GM11168 (cell line): ENCODE results near the gene GLI3.

Source experiments
- in situ Hi-C: fragments of 300-500 bp; cut with MboI; formaldehyde crosslinking; loops from one replicate; pipeline ENCODE4 v1.12.0; 2022; ENCODE audit warnings: low sequenced_read_pairs; ENCODE audit not compliant: unreplicated experiment

Gene GLI3

DNA sequence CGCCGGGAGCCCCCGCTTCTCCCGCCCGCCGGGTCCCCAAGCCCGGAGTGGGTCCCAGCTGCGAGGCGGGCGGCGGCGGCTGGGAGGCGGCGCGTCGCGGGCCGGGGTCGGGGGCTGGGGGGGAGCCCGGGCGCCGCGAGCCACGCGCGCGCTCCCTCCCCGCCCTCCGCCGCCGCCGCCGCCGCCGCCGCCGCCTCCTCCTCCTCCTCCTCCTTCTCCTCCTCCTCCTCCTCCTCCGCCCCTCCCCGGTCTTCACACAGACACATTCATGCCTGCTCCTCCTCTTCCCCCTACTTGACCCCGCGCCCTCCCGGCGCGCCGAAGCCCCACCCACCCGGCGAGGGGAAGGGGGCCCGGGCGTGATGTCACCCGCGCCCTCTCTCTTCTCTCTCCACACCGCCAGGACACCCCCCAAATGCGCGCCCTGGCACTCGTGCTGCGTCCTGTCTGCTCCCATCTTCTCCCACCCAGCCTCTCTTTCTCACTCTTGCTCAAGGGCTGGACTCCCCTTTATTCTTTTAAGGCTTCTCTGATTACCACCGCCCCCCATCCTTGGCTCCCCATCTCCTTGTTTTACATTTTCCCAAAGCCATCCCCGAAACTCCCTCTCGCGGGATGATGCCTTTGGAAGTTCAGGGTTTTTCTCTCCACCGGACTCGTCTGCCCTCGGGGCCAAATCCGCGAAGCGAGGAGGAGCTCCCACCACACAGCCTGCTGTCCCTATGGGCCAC is 967 bp upstream of the GLI3 start:
- in situ Hi-C loops: no loop called here

DNA sequence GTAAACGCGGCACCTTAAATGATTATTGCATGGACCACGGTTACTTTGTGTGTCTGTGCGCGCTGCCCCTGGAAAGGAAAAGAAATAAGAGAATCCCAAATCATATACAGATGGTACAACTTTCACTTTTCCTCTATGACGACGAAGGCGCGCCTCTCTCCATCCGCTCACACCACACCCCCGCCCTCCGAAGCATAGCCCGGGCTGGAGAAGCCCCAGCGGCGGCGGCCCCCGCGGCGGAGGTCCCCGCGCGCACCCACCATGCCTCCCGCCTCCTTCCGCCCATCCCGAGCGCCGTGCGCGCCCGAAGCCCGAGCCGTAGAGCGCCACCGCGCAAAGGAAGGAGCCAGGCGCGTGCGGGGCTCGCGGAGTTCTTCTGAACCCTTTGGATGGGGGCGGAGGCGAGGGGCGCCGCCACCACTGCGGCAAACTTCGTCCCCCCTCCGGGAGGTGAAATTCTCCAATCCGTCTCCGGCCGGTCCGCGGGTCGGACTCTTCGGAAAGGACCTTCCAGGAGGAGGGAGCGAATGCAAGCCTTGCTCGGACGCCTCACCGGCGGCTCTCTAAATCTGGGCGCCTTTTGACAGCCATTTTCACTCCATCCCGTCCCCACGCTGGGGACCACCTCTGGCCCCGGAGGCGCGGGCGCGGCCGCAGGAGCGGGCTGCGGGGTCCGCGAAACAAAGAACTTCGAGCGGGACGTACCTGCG is 588 bp downstream of the GLI3 start:
- in situ Hi-C loops: no loop called here

DNA sequence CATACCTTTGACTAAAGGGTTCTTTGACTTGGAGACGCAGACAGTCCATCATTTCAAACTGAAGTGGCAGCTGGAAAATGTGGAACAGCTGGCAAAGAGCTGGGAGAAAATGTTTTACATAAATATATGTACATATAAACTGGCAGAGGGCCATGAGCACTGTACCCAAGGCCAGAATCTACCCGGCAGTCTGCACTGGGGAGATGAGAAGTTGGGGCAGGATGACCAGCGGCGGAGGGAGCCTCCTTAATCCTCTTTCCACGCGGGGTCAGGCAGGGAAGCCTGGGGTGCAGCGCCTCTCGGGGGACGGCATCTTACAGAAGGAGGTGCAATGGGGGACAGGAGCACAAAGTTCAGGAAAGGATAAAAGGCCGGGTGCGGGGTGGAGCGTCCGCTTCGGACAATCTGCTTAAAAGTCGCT is 1.3 kb downstream of the GLI3 start:
- in situ Hi-C loops: no loop called here

DNA sequence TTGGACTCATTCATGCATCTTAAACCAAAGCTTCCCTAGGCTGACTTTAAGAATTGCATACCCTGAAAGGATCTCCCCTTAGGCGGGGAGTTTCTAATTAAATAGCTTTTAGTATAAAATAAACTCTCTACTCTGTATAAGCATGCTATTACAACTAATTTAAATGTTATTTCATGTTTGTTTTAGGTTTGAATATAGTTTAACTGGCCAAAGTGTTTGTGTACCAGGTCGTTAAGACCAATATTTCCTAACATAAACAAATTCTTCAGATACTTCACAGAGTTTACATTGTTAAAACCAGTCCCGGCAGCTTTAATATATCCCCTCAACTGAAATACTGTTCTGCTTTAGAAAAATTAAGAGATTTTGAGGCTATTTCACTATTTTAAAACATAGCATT is 2.3 kb downstream of the GLI3 start:
- in situ Hi-C loops: no loop called here

DNA sequence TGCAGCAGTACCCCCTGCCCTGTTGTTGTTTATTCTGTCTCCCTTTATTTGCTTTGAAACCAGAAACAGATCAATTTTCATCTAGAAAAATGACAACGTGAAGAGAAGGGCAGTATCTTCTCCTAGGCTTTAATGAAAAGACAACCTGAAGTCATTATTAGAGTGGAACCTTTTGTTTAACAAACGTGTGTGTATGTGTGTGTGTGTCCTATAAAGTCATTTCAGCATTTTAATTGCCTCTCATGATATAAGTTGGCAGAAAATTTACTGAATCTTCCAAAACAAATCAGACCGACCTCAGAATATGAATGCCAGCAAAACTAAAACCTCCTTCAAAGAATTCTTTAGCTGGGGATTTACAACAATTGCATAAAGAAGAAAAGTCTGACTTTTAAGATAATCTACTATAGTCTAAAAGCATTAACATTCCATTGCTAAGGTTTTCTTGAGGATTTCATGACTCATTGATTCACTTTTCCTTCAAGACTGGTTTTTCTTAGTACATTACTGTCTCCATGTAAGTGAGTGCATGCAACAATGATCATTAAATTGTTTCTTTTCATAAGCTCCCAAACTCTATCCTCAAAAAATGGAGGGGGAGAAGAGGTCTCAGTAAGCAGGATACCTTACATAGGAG is 3.2 kb downstream of the GLI3 start:
- in situ Hi-C loops: no loop called here

DNA sequence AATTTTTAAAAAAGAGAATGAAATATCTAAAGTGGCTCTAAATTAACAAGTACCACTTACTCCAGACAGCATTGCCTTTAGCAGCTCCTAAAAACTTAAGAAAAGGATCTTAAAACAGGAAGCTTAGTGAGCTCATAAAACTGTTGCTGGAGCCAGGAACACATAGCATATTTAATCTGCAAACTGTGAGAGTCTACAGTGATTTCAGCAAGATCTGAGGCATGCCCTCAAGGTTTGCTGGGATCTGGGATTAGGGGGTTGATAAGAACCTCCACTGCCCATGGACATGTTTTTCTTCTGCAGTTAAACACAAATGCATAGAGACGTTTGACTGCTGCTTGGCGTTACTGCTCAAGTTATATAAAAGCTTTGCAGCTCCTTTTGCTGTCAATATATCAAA is 3.8 kb downstream of the GLI3 start:
- in situ Hi-C loops: no loop called here

DNA sequence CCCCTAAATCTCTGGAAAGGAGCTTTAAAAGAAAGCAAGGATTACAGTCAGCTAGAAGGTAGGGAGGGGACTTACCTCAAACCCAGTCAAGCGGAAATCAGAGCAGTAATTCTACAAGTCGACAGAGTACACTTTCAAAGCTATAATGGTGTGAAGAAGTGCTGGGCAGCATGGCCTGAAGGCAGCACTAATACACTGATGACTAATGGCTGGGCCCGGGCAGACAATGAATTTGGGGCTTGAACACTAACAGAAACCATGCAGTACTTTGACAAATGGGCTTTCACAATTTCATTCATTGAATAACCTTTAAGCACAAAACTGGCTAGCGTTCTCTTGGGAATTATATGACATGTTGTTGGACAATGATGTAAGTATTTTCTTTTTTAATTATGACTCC is 4.7 kb downstream of the GLI3 start:
- in situ Hi-C loops: no loop called here

DNA sequence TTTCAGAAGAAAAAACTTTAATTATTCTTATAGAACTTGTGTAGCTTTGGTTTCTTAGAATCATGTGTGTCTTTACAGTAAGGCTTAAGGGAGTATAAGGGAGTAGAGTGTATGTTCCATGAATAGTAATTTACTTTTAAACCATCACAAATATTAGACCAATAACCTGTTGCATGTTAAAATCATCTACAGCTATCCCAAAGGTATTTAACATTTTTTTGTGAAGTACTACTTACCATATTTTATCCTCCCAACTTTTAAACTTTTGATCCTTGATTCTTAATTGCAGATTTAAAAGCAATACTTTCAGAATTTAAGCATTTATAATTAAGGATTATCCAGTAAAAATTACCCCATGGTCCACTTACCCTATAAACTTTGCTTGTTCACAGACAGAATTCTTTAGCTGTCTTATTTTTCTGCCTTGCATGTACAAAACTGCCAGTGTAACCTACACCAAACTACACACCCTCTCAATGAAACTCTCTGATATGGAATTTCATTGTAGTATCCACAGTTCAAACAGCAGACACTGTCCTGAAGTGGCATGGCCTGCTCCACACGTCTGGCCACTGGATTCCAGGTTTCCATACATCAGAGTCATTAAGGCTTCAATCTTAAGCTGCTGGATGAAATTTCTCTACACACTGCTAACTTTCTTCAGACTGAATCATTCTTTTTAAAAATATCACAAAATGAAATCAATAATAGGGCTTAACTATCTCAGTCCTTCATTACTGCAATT is 5.8 kb downstream of the GLI3 start:
- in situ Hi-C loops: no loop called here

DNA sequence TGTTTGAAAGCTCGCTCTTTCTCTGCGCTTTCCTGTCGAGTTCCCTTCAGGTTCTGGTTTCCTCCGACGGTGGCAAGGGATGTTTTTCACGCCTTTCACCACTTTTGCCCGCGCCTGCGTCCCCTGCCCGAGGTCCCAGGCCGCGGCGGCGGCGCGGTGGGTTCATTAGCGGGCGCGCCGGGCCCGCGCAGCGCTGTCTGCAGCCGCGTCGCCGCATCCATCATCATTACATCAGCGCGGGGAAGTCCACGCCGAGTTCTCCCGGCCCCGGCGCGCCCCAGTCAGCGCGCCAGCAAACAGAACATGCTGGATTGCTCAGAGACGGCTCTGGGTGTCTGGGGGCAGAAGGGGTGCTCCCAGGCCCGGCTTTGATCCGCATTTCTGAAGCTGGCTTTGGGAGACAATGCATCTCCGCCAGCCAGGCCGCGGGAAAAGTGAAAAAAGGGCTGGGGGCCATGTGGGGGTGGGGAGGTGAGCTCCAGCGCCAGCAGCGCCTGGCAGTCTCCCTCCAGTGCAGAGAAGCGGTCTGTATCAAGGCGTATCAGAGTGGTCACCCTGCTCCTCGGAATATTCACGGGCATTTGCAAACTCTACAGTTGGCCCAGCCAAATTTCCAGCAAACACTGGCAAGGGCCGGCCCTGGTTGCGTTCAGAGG is 8.9 kb downstream of the GLI3 start:
- in situ Hi-C loops: no loop called here

DNA sequence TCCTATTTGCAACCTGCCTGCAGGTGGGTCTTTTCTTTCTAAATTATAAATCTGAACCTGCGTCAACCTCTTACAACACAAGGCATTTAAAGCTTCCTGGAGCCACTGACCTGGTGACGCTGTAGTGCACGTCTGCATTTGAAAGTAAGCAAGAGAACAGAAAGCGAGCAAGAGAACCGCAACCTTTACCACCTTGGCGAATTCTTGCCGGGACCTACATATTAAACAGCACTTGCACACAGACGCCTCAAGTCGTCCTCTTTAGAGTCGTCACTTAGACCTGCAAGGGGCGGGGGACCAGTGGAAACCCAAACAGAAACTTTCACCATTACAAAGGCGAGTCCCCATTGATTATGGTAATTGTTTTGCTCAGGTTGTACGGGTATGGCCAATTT is 9.5 kb downstream of the GLI3 start:
- in situ Hi-C loops: no loop called here

DNA sequence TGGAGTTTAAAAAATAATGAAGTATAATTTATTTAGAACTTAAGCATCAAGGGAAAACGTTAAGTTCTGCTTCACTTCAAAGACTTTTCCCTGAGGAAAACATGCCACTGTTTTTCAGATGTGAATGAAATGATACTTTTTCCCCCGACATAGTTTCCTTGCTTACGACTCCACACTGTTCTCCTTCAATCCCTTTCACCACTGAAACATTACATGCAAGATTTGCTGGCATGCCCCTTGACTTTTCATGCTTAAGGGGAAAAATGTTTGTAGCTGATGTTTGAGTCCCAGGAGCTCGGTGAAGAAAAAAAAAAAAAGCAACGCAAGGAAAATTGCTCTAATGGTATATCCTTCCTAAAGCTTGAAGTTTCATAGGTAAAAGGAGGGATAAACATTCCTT is 10.0 kb downstream of the GLI3 start:
- in situ Hi-C loops: no loop called here

DNA sequence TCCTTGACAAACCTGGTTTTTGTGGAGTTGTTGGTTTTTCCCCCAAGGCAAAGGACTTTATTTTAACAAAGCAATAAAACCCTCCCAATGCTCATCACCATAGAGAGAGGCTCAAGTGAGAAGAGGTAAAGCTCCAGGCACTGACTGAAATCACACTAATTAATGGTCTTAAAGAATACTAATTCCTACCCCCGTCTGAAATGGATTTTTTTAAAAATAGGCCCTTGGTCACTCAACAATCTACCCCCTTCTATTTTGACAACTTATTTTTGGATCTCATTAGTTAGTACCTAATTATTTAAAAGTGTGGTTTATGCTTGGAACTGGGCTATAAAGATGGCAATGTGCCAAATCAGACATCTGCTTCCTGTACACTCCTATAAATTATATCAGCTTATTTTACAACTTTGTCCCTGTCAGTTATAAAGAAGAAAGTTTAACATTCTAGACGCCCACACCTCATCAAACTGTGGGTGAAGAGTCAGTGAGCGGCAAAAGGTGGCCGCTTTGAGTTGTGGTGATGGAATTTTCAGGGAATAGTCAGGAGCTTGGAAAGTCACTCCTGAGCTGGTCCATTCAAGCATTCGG is 10.6 kb downstream of the GLI3 start:
- in situ Hi-C loops: no loop called here

DNA sequence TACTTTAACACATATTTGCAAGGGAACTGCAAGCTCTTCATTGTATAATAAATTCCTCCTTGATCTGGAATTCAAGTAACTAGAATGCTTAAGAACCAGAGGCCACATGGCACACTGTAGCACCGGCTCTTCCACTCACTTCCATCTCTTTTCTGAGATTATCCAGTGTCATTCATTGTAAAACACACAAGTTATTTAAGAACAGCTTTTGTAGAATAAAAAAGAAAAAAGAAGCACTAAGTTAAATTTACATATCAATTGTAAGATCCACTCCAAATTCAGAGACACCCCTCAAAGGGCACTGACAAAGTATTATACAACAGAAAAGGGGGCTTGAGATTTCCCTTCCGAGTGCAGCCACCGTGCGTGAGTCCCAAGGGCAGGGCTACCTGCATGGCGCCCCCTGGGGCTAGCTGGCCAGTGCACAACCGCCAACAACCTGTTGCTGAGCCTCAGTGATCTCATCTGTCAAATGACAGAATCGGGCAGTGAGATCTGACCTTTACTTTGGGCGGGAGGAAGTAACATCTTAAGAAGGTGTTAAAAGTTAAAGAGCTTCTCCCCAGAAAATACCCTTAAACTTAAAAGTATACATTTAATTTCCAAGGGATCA is 12.5 kb downstream of the GLI3 start:
- in situ Hi-C loops: no loop called here

DNA sequence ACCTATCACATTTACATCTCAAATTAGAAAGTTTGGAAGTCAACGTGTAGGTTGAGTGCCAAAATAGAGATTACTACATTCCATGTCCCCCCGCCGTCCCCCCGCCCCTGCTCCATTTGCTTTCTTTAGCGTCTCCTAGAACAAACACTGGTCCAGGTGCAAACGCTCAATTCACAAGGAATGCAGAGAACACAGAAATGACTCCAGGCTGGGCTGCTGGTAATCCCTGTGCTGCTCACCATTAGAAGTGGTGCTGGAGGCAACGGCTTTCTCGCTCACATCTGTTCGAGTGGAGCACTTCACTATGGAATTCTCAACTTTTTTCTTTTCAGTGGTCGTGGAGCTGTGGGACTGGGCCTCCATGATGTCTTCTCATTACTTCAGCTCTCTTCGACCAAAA is 14.1 kb downstream of the GLI3 start:
- in situ Hi-C loops: no loop called here

DNA sequence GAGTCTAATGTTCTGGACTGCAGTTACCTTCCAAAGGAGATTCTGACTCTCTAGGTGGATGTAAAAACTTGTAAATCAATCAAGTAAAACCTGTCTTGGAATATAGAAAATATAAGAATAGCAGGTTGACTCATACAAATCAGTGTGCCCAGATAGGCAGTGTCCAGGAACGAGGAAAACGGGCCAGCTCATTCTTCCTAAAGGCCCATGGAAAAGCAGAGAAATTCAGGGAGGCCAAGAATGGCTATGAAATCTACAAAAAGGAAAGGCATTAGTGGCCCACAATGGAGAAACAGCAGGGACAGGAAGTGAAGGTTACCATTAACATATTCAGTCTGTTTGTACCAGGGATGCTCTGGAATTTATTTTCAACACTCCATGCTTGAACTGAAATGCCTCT is 14.9 kb downstream of the GLI3 start:
- in situ Hi-C loops: no loop called here

DNA sequence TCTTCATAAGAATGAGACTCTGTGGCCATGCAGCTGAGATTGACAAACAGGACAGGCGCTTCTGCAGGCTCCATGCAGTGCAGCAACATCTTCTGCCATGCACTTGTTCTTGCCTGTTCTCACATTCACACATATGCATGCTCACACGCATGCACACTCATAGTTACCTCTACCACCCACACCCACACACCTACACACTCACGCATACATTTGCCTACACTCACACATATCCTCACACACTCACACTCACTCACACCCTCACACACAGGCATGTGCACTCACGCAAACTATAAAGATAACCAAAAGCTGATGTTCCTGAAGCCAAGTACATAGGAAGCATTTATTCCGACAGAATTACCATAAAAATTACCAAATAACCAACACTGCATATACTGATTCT is 15.7 kb downstream of the GLI3 start:
- in situ Hi-C loops: no loop called here

DNA sequence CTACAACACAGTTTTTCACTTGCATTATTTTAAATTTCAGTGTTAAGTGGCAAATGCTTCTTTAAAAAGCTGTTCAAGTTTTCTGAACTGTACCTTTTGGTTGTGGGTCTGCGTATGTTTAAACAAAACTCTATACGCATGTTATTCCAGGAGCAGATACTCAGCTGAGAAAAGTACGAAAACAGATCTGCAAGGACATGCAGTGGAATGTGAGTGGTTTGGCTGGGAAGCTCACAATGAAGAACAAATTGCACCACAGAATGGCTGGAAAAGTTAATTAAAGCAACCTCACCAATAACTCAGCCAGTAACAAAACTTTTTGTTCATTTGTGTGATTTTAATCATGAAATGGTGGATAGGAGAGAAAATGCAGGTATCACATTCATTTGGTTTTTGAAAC is 17.6 kb downstream of the GLI3 start:
- in situ Hi-C loops: no loop called here

DNA sequence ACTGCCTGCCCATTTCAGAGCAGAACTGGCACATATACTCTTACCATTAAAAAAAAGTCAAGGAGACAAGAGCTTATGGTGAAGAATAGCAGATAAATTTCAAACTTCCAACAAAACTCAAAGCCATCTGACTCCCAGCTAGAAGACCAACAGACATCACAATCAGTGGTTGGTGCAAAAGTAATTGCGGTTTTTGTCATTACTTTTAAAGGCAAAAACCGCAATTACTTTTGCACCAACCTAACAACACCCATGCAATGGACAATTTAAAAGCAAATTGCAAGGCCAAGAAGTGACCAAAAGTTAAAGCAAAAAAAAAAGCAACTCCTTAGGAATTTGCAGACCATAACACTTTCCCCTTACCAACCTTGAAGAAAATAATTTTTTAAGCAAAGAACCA is 18.8 kb downstream of the GLI3 start:
- in situ Hi-C loops: no loop called here

DNA sequence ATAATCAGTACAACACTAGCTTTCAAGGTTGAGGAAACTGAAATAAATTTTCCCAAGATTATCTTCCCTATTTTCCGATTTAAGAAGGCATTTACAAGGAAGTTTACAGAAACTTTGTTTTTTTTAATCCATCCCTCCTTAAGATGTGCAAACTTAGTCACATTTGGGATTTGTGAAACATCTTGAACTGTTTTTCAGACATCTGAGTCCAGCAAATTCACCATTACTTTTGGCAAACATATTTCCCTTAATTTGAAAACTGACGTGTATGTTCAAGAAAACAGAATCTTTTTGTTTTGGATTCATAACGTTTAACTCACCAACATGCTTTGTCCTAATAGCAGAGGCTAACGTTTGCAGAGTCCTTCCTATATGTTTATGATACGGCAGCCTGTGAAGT is 19.5 kb downstream of the GLI3 start:
- in situ Hi-C loops: no loop called here

DNA sequence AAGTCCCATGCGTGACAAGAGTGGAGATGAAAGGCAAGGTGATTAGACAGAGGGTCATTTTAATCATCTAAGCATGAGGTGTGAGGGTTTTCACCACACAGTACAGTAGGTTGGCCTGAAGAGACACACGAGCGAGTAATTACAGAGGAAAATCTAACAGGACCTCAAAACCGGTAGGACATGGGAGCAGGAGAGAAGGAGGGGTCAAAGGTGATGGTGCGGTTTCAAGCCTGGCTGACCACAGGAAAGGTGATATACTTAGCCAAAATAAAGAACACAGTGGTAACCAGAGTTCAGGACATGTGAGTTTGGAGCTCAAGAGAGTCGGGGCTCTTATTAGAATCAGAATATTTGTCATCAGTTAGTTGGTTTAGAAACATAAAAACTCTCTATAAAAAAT is 20.0 kb downstream of the GLI3 start:
- in situ Hi-C loops: no loop called here
